Adipose tissue (tissue), 3 donors: ENCODE data around the gene GAGE12F. TPM values are rescaled to one million over a fixed set of nuclear protein-coding genes. Genes with fewer than 3 reads are reported as not detected.
"Not testable (repeated sequence)": the region's sequence is repeated elsewhere in the genome, so short reads cannot be mapped to it uniquely, and the experiment has no call there.

Experiments used
- H3K27ac ChIP-seq: one replicate; pipeline ENCODE4 v1.5.1; 2013; ENCODE audit warnings: low read depth, low read length
- WGBS, 3 donors: extraction: QIAGEN DNeasy Blood & Tissue Kit; methylation state at CpG; one replicate each; pipeline ENCODE4 v1.1.7; 2013; 5-methylcytosine and 5-hydroxymethylcytosine counted together
- polyA plus RNA-seq, 3 donors: library from polyadenylated mRNA; stranded (reverse); fragments of 200-250 nt; gene quantifications; one replicate each; pipeline ENCODE4 v1.2.3, GENCODE V29; 2013
- donor health status: healthy with polysubstance abuse.
- donor health status: Bipolar disorder and iron deficiency.
- donor health status: healthy.

GAGE12F gene, protein sequence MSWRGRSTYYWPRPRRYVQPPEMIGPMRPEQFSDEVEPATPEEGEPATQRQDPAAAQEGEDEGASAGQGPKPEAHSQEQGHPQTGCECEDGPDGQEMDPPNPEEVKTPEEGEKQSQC
- polyA plus RNA-seq: not detected

- H3K27ac ChIP-seq: not testable (repeated sequence)
- WGBS, 3 donors: no CpG with 5 or more reads among the region's 16 CpGs
Measured at GRCh38 chrX:49560542-49560941, at the start of gene GAGE12F. GAGE12F (plus strand) TSS chrX:49560842; CDS start chrX:49561997, 1,155 bp downstream.

- WGBS, 3 donors: no CpG with 5 or more reads among the region's 16 CpGs
Measured at GRCh38 chrX:49531877-49532276, 28.8 kb upstream of the GAGE12F start, which contains the start of gene GAGE12C. GAGE12C (plus strand) TSS chrX:49532177; CDS start chrX:49533332, 1,155 bp downstream.

DNA sequence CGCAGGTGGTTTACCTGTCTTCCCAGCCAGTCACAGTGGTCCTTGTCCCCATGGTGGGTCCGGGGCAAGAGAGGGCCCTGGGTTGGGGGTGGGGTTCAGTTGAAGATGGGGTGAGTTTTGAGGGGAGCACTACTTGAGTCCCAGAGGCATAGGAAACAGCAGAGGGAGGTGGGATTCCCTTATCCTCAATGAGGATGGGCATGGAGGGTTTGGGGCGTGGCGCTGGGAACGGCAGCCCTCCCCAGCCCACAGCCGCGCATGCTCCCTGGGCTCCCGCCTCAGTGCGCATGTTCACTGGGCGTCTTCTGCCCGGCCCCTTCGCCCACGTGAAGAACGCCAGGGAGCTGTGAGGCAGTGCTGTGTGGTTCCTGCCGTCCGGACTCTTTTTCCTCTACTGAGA lies 19.2 kb upstream of the GAGE12F start, which contains the start of gene GAGE12D:
Gene GAGE12D (plus strand): TSS at position 301 of the 400 bp plus-strand sequence. CDS start 1,155 bp downstream, outside the sequence.
- H3K27ac ChIP-seq: not testable (repeated sequence)
- no CpG with 5 or more reads among the region's 16 CpGs for WGBS, 3 donors

More at GRCh38 chrX:49531877-49532276, 28.8 kb upstream of the GAGE12F start, which contains the start of gene GAGE12C:
- not testable (repeated sequence) for H3K27ac ChIP-seq

GRCh38 chrX:49550989-49551388 lies 9.7 kb upstream of the GAGE12F start, which contains the start of gene GAGE12E:
GAGE12E (plus strand) TSS chrX:49551289; CDS start chrX:49552444, 1,155 bp downstream.
- WGBS, 3 donors: no CpG with 5 or more reads among the region's 16 CpGs
- H3K27ac ChIP-seq: not testable (repeated sequence)

DNA sequence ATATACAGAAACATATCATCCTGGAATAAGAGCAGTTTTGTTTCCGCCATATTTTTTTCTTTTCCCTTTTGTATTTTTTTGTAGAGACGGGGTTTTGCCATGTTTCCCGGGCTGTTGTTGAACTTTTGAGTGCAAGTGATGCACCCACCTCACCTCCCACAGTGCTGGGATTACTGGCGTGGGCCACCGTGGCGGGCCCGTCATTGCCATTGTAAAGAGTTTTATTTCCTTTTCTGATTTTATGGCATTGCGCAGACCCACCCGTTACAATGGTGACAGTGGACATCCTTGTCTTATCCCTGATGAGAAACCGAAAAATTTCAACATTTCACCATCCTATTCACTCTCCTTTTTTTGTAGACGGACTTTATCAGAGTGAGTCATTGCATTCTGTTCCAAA lies 8.1 kb downstream of the GAGE12F start:
- WGBS, 3 donors: no CpG with 5 or more reads among the region's 11 CpGs
- H3K27ac ChIP-seq: not testable (repeated sequence)

GRCh38 chrX:49569152-49569551 lies 8.5 kb downstream of the GAGE12F start:
- not testable (repeated sequence) for H3K27ac ChIP-seq
- WGBS, 3 donors: no CpG with 5 or more reads among the region's 13 CpGs

DNA sequence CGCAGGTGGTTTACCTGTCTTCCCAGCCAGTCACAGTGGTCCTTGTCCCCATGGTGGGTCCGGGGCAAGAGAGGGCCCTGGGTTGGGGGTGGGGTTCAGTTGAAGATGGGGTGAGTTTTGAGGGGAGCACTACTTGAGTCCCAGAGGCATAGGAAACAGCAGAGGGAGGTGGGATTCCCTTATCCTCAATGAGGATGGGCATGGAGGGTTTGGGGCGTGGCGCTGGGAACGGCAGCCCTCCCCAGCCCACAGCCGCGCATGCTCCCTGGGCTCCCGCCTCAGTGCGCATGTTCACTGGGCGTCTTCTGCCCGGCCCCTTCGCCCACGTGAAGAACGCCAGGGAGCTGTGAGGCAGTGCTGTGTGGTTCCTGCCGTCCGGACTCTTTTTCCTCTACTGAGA lies 9.5 kb downstream of the GAGE12F start, which contains the start of gene GAGE12G:
Gene GAGE12G (plus strand): TSS at position 301 of the 400 bp plus-strand sequence. CDS start 1,155 bp downstream, outside the sequence.
- no CpG with 5 or more reads among the region's 16 CpGs for WGBS, 3 donors
- H3K27ac ChIP-seq: not testable (repeated sequence)

- not testable (repeated sequence) for H3K27ac ChIP-seq
- no CpG with 5 or more reads among the region's 16 CpGs for WGBS, 3 donors
Measured at GRCh38 chrX:49579649-49580048, 19.0 kb downstream of the GAGE12F start, which contains the start of gene GAGE12H. GAGE12H (plus strand) TSS chrX:49579949; CDS start chrX:49581104, 1,155 bp downstream.

- H3K27ac ChIP-seq: not testable (repeated sequence)
- no CpG with 5 or more reads among the region's 16 CpGs for WGBS, 3 donors
Measured at GRCh38 chrX:49589196-49589595, 28.6 kb downstream of the GAGE12F start, which contains the start of gene GAGE2A. GAGE2A (plus strand) TSS chrX:49589496; CDS start chrX:49590651, 1,155 bp downstream.

GRCh38 chrX:49589769-49590478 lies 29.3 kb downstream of the GAGE12F start:
- WGBS, 3 donors: 89 to 91% (median 90%) methylated on average over 24 to 25 of the region's 37 CpGs

GRCh38 chrX:49590488-49590887 lies 29.8 kb downstream of the GAGE12F start:
- H3K27ac ChIP-seq: not testable (repeated sequence)
- 91 to 92% (median 91%) methylated on average over 10 to 11 of the region's 17 CpGs for WGBS, 3 donors

More at GRCh38 chrX:49589769-49590478, 29.3 kb downstream of the GAGE12F start:
- H3K27ac ChIP-seq: not testable (repeated sequence)

DNA sequence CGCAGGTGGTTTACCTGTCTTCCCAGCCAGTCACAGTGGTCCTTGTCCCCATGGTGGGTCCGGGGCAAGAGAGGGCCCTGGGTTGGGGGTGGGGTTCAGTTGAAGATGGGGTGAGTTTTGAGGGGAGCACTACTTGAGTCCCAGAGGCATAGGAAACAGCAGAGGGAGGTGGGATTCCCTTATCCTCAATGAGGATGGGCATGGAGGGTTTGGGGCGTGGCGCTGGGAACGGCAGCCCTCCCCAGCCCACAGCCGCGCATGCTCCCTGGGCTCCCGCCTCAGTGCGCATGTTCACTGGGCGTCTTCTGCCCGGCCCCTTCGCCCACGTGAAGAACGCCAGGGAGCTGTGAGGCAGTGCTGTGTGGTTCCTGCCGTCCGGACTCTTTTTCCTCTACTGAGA lies 38.1 kb downstream of the GAGE12F start, which contains the start of gene GAGE1:
Gene GAGE1 (plus strand): TSS at position 301 of the 400 bp plus-strand sequence. CDS start 1,155 bp downstream, outside the sequence.
- H3K27ac ChIP-seq: not testable (repeated sequence)
- WGBS, 3 donors: no CpG with 5 or more reads among the region's 16 CpGs

DNA sequence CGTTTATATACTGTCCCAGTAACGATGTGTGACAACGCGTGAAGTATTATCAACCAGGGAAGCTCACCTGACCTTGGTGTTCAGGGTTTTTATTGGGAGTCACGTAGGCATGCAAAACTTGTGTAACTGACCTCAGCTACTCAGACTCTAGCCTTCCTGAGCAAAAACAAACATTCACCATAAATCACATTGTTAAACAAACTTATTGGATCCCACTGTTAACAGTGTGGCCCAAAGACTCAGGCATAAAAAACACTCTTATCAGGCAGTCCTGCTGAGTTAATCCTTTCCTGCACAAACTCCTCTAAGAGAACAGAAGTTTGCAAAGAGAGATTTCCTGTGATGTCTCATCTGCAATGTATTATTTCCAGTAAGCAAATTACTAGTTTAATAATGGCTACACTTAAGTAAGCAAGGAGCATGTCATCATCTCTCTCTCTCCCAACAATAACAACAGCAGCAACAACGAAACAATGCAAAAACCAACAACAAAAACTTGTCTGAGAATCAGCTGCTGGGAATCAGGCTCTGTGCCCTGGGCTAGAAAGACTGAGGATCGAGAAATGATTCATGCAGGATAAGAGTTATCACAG lies 50.2 kb downstream of the GAGE12F start:
- no peak overlapping the region for H3K27ac ChIP-seq
- 23 to 49% (median 39%) methylated on average over 7 of the region's 7 CpGs for WGBS, 3 donors

Other genes starting within 250 kb of the GAGE12F start
- not detected for gene GAGE12J, start 238.8 kb upstream of the GAGE12F start, polyA plus RNA-seq
- gene GAGE13, start 229.3 kb upstream of the GAGE12F start, polyA plus RNA-seq: not detected
- gene GAGE12C, start 28.7 kb upstream of the GAGE12F start, polyA plus RNA-seq: not detected
- not detected for gene GAGE12D, start 19.1 kb upstream of the GAGE12F start, polyA plus RNA-seq
- gene GAGE12E, start 9.6 kb upstream of the GAGE12F start, polyA plus RNA-seq: not detected
- not detected for gene GAGE12G, start 9.6 kb downstream of the GAGE12F start, polyA plus RNA-seq
- not detected for gene GAGE12H, start 19.1 kb downstream of the GAGE12F start, polyA plus RNA-seq
- gene GAGE2A, start 28.7 kb downstream of the GAGE12F start, polyA plus RNA-seq: not detected
- not detected for gene GAGE1, start 38.2 kb downstream of the GAGE12F start, polyA plus RNA-seq
- gene PAGE1, start 135.1 kb downstream of the GAGE12F start, polyA plus RNA-seq: not detected